ENCODE results near the gene EMP1. TPM values are rescaled to one million over a fixed set of nuclear protein-coding genes. Genes with fewer than 3 reads are reported as not detected.

EMP1 gene
- total RNA-seq, 1 experiment from 2014 or later = 0.63 TPM

DNA sequence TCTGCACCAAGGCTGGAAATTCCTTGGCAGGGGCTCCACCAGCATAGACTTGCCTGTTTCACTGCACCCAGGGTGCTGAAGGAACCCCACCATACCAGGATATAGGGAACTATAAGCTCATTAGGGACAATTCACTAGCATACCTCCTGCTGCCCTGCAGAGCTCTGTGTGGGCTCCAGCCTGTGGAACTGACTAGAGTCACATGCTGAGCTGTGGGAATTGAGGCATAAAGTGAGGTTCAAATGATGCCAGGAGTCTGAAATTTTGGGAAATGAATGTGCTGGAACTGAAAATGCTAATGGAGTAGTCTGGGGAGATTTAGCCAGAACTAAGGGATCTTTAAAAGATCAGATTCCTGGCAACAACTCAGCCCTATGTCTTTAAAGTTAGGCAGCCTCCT lies 7.3 kb upstream of the EMP1 start:
- Histone ChIP-seq H2BK120ac (ENCODE audit: low read depth, low read length, poor library complexity, severe bottlenecking) (no peak overlapping the region), H2BK20ac (ENCODE audit: low read depth, low read length, poor library complexity, severe bottlenecking) (no peak overlapping the region), H4K91ac (ENCODE audit: insufficient read length, low read depth, low read length) (no peak overlapping the region), H3K4me1 (ENCODE audit: insufficient read depth, low read length) (no peaks in the 10 kb centered on the region), H3K9me3 (ENCODE audit: control insufficient read depth, low read depth, low read length) (no peaks in the 10 kb centered on the region), H3K4ac (ENCODE audit: low read depth, low read length) (no peak overlapping the region), H2BK12ac (ENCODE audit: insufficient read length, low read depth, low read length) (no peak overlapping the region), H3K79me2 (ENCODE audit: insufficient read depth, low read length) (no peaks in the 10 kb centered on the region), H3K18ac (ENCODE audit: insufficient read length, low read depth, low read length) (no peak overlapping the region), H3T11ph (ENCODE audit: low read length) (no peak overlapping the region), H3K14ac (ENCODE audit: insufficient read depth, low read length) (no peak overlapping the region), H3K23me2 (ENCODE audit: insufficient read length, low read depth, low read length, poor library complexity, severe bottlenecking) (no peaks in the 10 kb centered on the region), H3K4me2 (ENCODE audit: insufficient read depth, insufficient read length, low read length) (no peak overlapping the region), H3K27me3 (ENCODE audit: insufficient read depth, low read length) (no peaks in the 10 kb centered on the region), H3K79me1 (ENCODE audit: insufficient read depth, low read depth, low read length, poor library complexity, severe bottlenecking) (no peaks in the 10 kb centered on the region), H3K56ac (ENCODE audit: insufficient read length, low read depth, low read length) (no peak overlapping the region), H2AK5ac (ENCODE audit: insufficient read length, low read length) (no peak overlapping the region), H4K8ac (replicated peaks; ENCODE audit: insufficient read length, low read depth, low read length) (no peak overlapping the region), H3K27ac (ENCODE audit: insufficient read length, low read depth, low read length) (no peak overlapping the region), H3K23ac (ENCODE audit: insufficient read length, low read depth, low read length) (no peak overlapping the region), H3K9ac (ENCODE audit: extremely low read depth, insufficient read length, low read length) (no peak overlapping the region), H4K5ac (ENCODE audit: insufficient read length, low read depth, low read length) (no peak overlapping the region), H2AFZ (ENCODE audit: low read length) (no peak overlapping the region), H4K20me1 (ENCODE audit: control insufficient read depth, insufficient read depth, insufficient read length) (no peaks in the 10 kb centered on the region), H2BK15ac (ENCODE audit: low read depth, low read length) (no peak overlapping the region), H2BK5ac (ENCODE audit: insufficient read length, low read length) (no peak overlapping the region)
- H3K4me1 Mint-ChIP-seq = peaks cover 4% of the 10 kb centered on the region in 2 experiments
- H3K36me3 Mint-ChIP-seq (ENCODE audit: insufficient read depth in 1 of 3, low read depth in 3 of 3) = no peaks in the 10 kb centered on the region
- H3K4me3 Mint-ChIP-seq = no peak overlapping the region
- H3K27ac Mint-ChIP-seq = no peak overlapping the region
- TF ChIP-seq, protein P1, sequence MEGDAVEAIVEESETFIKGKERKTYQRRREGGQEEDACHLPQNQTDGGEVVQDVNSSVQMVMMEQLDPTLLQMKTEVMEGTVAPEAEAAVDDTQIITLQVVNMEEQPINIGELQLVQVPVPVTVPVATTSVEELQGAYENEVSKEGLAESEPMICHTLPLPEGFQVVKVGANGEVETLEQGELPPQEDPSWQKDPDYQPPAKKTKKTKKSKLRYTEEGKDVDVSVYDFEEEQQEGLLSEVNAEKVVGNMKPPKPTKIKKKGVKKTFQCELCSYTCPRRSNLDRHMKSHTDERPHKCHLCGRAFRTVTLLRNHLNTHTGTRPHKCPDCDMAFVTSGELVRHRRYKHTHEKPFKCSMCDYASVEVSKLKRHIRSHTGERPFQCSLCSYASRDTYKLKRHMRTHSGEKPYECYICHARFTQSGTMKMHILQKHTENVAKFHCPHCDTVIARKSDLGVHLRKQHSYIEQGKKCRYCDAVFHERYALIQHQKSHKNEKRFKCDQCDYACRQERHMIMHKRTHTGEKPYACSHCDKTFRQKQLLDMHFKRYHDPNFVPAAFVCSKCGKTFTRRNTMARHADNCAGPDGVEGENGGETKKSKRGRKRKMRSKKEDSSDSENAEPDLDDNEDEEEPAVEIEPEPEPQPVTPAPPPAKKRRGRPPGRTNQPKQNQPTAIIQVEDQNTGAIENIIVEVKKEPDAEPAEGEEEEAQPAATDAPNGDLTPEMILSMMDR (conservative IDR thresholded peaks at IDR 0.05) = no peak
- DNase-seq = no peak
- no peaks in the 10 kb centered on the region for H3K9me3 Mint-ChIP-seq
- H3K27me3 Mint-ChIP-seq (ENCODE audit: low read depth) = no peaks in the 10 kb centered on the region

Data from H9 (cell line).